Omental fat pad (tissue), 4 donors: Measurements from ENCODE around the gene IRF7. TPM values are rescaled to one million over a fixed set of nuclear protein-coding genes. Genes with fewer than 3 reads are reported as not detected.

Experiments
- ATAC-seq: fragments of 150-250 bp; one replicate; pipeline ENCODE4 v1.9.1; 2016; ENCODE audit warnings: mild to moderate bottlenecking, moderate library complexity; ENCODE audit not compliant: low FRiP score
- DNase-seq: peaks from one replicate; pipeline ENCODE4 v3.0.0-alpha.2; 2019; ENCODE audit warnings: low spot score
- total RNA-seq, 4 donors: library from RNA; depleted of rRNA; stranded (reverse); fragments of >200 nt; gene quantifications; one replicate each; pipeline ENCODE4 v1.1.0, GENCODE V29; 2016
- TF ChIP-seq, protein P1 (sequence below), 3 donors: fragments of 450-650 bp; IDR thresholded peaks; one replicate each; pipeline ENCODE4 v1.5.1; 2016 to 2017; ENCODE audit warnings: antibody characterized with exemption in 3 of 3, mild to moderate bottlenecking in 3 of 3, moderate library complexity in 2 of 3

Gene IRF7
- total RNA-seq, 4 donors from 2014 or later: 15.4 to 56.8 (median 35.6) TPM

DNA sequence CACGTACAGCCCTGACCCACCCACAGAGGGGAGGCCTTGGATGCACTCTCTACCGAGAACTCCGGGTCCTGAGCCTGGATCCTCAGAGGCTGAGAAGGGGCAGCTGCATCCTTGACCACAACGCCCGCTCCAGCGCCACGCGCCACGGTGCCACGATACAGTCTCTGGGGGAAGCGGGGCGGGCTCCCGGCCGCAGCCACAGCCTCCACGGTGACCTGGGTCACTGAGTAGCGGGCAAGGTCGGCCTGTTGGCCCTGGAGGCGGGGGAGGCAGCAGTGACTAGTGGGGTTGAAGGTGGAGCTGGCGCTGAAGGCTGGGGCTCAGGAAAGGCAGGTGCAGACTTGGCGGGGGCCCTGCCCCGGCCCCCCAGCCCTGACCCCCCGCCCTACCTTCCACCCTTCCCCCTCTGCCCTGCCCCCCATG is 3.9 kb upstream of the IRF7 start:
- ATAC-seq (no peak), DNase-seq (no peak)
- TF ChIP-seq, protein P1, sequence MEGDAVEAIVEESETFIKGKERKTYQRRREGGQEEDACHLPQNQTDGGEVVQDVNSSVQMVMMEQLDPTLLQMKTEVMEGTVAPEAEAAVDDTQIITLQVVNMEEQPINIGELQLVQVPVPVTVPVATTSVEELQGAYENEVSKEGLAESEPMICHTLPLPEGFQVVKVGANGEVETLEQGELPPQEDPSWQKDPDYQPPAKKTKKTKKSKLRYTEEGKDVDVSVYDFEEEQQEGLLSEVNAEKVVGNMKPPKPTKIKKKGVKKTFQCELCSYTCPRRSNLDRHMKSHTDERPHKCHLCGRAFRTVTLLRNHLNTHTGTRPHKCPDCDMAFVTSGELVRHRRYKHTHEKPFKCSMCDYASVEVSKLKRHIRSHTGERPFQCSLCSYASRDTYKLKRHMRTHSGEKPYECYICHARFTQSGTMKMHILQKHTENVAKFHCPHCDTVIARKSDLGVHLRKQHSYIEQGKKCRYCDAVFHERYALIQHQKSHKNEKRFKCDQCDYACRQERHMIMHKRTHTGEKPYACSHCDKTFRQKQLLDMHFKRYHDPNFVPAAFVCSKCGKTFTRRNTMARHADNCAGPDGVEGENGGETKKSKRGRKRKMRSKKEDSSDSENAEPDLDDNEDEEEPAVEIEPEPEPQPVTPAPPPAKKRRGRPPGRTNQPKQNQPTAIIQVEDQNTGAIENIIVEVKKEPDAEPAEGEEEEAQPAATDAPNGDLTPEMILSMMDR (IDR thresholded peaks at IDR 0.05): no peak

DNA sequence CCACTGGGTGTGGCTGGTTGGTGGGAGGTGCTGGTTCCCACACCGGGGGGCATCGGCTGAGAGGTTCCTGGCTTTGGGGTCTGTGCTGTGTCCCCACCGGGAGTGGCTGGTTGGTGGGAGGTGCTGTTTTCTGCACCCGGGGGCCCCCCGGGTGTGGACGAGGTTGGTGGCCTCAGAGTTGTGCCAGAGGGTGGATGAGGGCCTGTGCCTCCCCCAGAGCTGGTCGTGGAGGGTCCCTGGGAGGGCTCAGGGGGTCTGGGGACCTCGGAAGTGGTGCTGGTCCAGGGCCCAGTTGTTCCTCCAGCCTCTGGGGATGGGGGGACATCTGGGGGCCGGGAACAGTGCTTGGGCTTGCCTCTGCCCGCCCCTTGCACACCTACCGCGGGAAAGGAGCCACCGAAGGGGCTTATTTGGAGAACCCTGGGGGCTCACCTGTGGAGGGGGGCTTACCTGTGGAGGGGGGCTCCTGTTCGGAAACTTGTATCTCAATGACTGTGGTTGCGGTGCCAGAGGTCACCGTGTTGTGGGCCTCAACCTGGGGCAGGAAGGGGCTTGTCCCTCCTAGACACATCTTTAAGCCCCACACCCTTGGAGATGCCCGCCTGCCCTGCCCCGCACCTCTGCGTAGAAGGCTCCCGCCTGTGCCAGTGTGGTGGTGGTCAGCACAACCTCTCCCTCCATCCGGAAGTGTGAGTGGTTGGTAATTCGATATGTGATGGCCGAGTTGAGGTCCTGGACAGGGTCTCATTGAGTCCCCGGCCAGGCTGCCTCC is 3.3 kb upstream of the IRF7 start:
- TF ChIP-seq, protein P1 (IDR thresholded peaks at IDR 0.05): no peak

DNA sequence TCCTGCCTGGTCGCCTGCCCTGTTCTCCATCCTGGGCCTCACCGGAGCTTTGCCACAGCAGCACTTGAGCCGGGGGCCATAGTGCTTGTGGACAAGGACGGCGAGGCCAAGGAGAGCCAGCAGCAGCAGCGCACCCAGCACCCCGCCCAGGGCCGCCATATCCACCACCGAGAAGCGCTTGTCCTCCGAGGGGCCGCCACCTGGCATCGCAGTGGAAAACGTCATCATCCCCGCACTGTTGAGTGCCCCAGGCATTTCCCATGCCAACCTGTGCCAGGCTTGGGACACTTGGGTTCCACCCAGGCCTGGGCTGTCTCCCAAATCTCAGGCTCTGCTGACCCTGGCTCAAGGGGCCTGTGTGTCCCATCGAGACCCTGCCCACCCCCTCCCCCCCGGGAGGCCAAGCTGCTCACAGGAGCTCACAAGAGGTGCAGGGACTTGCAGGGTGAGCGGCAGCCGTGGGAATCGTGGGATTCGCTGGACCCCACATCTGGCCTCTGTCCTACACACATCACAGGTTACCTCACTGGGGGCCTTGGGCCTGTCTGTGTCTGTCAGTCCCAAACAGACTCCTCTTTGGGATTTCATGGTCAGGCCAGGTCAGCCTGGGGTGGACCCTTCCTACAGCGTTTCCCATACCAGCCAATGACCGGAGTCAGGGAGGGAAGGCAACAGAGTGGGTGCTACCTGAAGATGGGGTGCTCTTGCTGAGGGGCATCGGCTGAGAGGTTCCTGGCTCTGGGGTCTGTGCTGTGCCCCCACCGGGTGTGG is 2.3 kb upstream of the IRF7 start:
- no peak for DNase-seq
- no peak for ATAC-seq
- TF ChIP-seq, protein P1 (IDR thresholded peaks at IDR 0.05): no peak

More for the DNA sequence above, 3.3 kb upstream of the IRF7 start:
- DNase-seq (no peak), ATAC-seq (no peak)

DNA sequence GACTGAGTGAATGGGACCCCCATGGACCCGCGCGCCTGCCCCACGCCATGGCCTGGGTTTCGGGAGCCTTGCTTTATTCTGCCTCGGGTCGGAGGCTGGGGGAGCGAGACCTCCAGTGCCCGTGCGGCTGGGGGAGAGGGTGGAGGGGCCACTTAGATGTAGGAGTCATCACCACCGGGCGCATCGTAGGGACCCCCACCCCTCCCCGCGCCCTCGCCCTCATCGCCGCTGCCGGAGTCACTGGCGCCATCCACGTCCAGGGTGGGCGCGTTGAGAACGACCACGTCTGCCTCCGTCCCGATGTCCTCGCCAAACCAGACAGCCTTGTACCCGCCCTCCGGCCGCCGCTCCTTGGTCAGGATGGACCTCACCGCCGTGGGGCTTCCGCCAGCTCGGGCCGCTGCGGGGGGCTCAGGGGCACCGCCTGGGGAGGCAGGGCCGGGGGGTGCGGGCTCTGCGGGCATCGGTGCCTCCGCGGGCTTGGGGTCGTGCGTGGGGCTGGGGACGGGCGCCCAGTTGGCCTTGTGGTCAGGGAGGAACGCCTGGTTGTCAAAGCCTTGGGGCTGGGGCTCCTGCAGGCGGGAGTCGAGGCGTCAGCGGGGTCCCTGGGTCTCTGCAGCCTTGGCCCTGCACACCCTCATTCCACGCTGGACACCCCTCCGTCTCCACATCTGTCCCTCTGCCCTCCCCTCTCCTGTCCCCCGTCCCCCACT is 1.6 kb upstream of the IRF7 start:
- ATAC-seq: no peak
- DNase-seq: no peak
- TF ChIP-seq, protein P1 (IDR thresholded peaks at IDR 0.05): no peak

DNA sequence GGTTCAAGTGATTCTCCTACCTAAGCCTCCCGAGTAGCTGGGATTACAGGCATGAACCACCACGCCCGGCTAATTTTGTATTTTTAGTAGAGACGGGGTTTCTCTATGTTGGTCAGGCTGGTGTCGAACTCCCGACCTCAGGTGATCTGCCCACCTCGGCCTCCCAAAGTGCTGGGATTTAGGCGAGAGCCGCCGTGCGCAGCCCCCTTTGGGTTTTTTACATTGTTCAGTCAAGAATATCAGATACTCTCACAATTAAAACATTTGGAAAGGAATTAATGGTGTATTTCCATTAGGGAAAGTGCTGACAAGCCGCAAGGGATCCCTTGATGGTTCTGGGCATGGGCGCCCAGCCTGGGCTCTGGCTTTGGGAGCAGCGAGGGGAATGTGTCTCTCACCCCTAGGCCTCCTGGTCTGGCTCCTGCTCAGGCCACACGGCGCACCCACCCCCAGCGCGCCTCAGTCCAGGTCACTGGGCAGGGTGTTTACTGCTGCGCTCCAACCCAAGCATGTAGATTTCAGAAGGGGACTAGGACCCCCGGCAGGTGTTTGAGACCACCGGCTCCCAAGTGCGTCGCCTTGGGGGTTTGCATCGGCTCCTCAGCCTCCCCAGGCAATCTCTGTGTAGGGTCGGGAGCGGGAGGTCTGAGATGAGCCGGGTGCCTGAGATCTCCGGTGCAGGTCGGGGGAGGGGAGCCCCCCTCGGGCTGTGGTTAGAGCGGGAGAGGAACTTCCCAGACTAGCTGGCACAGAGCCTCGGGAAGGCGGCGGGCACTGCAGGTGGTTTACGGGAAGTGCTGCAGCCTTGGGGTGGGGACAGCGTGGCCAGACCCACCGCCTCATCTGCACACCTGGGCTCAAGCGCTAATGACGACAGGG is 809 bp upstream of the IRF7 start:
- ATAC-seq (no peak), DNase-seq (no peak)
- TF ChIP-seq, protein P1 (IDR thresholded peaks at IDR 0.05): no peak
